HEK293 (cell line): Measurements from ENCODE around the gene NLK.

Source experiments
- MYNN ChIP-seq: fragments of 450-650 bp; formaldehyde crosslinking; IDR thresholded peaks from 2 replicates; pipeline ENCODE4 v1.5.1; 2016; ENCODE audit warnings: missing biosample characterization, missing genetic modification characterization, borderline replicate concordance
- SP2 ChIP-seq: fragments of 450-650 bp; formaldehyde crosslinking; IDR thresholded peaks from 2 replicates; pipeline ENCODE4 v1.5.1; 2016; ENCODE audit warnings: missing biosample characterization, missing genetic modification characterization
- SP3 ChIP-seq: fragments of 450-650 bp; formaldehyde crosslinking; IDR thresholded peaks from 2 replicates; pipeline ENCODE4 v1.5.1; 2016; ENCODE audit warnings: missing biosample characterization, missing genetic modification characterization
- TCF7L2 ChIP-seq: IDR thresholded peaks from 2 replicates; pipeline ENCODE4 v1.6.1; 2011; ENCODE audit warnings: low read depth, mild to moderate bottlenecking, inconsistent platforms, low read length, moderate library complexity, borderline replicate concordance
- YY1 ChIP-seq: fragments of 450-650 bp; formaldehyde crosslinking; IDR thresholded peaks from 2 replicates; pipeline ENCODE4 v1.5.1; 2018; ENCODE audit warnings: missing biosample characterization, missing genetic modification characterization
- ZFP37 ChIP-seq: fragments of 450-650 bp; formaldehyde crosslinking; IDR thresholded peaks from 2 replicates; pipeline ENCODE4 v1.5.1; 2016; ENCODE audit warnings: missing biosample characterization, missing genetic modification characterization
- ZNF350 ChIP-seq: fragments of 450-650 bp; formaldehyde crosslinking; IDR thresholded peaks from 2 replicates; pipeline ENCODE4 v1.5.0; 2017; ENCODE audit warnings: missing biosample characterization, mild to moderate bottlenecking, missing genetic modification characterization
- ZNF768 ChIP-seq: fragments of 450-650 bp; formaldehyde crosslinking; IDR thresholded peaks from 2 replicates; pipeline ENCODE4 v1.5.1; 2018; ENCODE audit warnings: missing biosample characterization, mild to moderate bottlenecking, missing genetic modification characterization
- ZNF785 ChIP-seq: fragments of 450-650 bp; formaldehyde crosslinking; IDR thresholded peaks from 2 replicates; pipeline ENCODE4 v1.5.1; 2016; ENCODE audit warnings: missing biosample characterization, missing genetic modification characterization
- ZNF843 ChIP-seq: fragments of 450-650 bp; formaldehyde crosslinking; IDR thresholded peaks from 2 replicates; pipeline ENCODE4 v1.5.1; 2016; ENCODE audit warnings: missing biosample characterization, missing genetic modification characterization
- TF ChIP-seq, protein P1 (sequence below): fragments of 450-650 bp; formaldehyde crosslinking; IDR thresholded peaks from 2 replicates; pipeline ENCODE4 v1.5.1; 2016; ENCODE audit warnings: missing biosample characterization, missing genetic modification characterization
- TF ChIP-seq, protein P2 (sequence below): IDR thresholded peaks from 2 replicates; pipeline ENCODE4 v1.6.1; 2011; ENCODE audit warnings: mild to moderate bottlenecking, low read depth, low read length, borderline replicate concordance
- TF ChIP-seq, protein P3 (sequence below): fragments of 450-650 bp; formaldehyde crosslinking; IDR thresholded peaks from 2 replicates; pipeline ENCODE4 v1.5.1; 2016; ENCODE audit warnings: missing biosample characterization, missing genetic modification characterization

DNA sequence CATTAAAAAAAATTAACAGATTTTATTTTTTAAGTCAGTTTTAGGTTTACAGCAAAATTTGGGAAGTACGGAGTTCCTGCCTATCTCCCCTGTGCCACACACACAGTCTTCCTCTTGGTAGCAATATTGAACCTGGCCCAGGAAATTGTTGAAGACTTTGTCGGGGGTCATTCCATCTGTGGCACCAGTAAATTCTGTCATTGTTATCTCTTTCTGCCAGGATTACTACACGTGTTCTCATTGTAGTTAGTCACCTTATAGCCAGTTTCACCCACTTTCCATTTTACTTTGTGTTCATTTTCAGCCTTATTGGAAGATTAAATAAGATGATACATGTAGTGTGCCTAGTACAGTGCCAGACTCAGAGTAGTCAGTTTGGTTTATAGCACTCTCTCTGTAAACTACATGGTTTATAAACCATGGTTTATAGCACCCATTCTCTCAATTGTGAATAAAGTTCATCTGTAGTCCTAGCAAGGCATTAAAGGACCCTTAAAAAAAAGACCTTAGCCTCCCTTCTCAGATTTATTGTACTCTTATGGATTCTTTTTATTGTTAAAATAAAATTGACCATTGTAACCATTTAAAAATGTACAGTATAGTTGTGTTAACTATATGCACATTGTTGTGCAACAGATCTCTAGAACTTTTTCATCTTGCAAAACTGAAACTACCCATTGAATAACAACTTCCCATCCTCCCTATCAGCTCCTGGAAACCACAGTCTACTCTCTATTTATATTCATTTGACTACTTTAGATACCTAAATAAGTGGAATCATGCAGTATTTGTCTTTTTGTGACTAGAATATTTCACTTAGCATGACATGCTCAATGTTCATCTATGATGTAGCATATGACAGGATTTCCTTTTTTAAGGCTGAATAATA is 36.1 kb downstream of the NLK start:
- TF ChIP-seq, protein P1, sequence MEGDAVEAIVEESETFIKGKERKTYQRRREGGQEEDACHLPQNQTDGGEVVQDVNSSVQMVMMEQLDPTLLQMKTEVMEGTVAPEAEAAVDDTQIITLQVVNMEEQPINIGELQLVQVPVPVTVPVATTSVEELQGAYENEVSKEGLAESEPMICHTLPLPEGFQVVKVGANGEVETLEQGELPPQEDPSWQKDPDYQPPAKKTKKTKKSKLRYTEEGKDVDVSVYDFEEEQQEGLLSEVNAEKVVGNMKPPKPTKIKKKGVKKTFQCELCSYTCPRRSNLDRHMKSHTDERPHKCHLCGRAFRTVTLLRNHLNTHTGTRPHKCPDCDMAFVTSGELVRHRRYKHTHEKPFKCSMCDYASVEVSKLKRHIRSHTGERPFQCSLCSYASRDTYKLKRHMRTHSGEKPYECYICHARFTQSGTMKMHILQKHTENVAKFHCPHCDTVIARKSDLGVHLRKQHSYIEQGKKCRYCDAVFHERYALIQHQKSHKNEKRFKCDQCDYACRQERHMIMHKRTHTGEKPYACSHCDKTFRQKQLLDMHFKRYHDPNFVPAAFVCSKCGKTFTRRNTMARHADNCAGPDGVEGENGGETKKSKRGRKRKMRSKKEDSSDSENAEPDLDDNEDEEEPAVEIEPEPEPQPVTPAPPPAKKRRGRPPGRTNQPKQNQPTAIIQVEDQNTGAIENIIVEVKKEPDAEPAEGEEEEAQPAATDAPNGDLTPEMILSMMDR (tag by site-specific recombination), result no peak
- TF ChIP-seq MYNN (no peak), SP3 (tag by site-specific recombination) (no peak), ZNF768 (tag by site-specific recombination) (no peak), YY1 (tag by site-specific recombination) (no peak), SP2 (tag by site-specific recombination) (no peak), ZFP37 (no peak), ZNF843 (tag by site-specific recombination) (no peak), ZNF785 (tag by site-specific recombination) (no peak), TCF7L2 (no peak), ZNF350 (tag by site-specific recombination) (no peak)
- TF ChIP-seq, protein P2, sequence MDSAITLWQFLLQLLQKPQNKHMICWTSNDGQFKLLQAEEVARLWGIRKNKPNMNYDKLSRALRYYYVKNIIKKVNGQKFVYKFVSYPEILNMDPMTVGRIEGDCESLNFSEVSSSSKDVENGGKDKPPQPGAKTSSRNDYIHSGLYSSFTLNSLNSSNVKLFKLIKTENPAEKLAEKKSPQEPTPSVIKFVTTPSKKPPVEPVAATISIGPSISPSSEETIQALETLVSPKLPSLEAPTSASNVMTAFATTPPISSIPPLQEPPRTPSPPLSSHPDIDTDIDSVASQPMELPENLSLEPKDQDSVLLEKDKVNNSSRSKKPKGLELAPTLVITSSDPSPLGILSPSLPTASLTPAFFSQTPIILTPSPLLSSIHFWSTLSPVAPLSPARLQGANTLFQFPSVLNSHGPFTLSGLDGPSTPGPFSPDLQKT, result no peak
- TF ChIP-seq, protein P3, sequence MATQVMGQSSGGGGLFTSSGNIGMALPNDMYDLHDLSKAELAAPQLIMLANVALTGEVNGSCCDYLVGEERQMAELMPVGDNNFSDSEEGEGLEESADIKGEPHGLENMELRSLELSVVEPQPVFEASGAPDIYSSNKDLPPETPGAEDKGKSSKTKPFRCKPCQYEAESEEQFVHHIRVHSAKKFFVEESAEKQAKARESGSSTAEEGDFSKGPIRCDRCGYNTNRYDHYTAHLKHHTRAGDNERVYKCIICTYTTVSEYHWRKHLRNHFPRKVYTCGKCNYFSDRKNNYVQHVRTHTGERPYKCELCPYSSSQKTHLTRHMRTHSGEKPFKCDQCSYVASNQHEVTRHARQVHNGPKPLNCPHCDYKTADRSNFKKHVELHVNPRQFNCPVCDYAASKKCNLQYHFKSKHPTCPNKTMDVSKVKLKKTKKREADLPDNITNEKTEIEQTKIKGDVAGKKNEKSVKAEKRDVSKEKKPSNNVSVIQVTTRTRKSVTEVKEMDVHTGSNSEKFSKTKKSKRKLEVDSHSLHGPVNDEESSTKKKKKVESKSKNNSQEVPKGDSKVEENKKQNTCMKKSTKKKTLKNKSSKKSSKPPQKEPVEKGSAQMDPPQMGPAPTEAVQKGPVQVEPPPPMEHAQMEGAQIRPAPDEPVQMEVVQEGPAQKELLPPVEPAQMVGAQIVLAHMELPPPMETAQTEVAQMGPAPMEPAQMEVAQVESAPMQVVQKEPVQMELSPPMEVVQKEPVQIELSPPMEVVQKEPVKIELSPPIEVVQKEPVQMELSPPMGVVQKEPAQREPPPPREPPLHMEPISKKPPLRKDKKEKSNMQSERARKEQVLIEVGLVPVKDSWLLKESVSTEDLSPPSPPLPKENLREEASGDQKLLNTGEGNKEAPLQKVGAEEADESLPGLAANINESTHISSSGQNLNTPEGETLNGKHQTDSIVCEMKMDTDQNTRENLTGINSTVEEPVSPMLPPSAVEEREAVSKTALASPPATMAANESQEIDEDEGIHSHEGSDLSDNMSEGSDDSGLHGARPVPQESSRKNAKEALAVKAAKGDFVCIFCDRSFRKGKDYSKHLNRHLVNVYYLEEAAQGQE (tag by site-specific recombination), result no peak
